Pancreas (tissue), 10 donors: ENCODE results near the gene EPB41L3. TPM values are rescaled to one million over a fixed set of nuclear protein-coding genes. Genes with fewer than 3 reads are reported as not detected.

Experiments used
- ATAC-seq, 4 donors: fragments of 200-7000 bp; cut with Tn5 transposase; one replicate each; pipeline versions ENCODE4 v1.8.0 to v1.9.1; 2020; ENCODE audit warnings: mild to moderate bottlenecking in 4 of 4, moderate library complexity in 4 of 4
- DNase-seq, 6 donors: peaks; one replicate each; pipeline ENCODE4 v3.0.0-alpha.2; 2020
- FAIRE-seq: peaks from 2 replicates; lab custom pipeline; 2012; peaks lifted over from hg19 to GRCh38; lab: Jason Lieb, UNC
- H3K27ac ChIP-seq, 4 donors: fragments of 200-600 bp; sonication (generic); 1 replicate in 3 of 4; 2 replicates in 1 of 4; pipeline versions ENCODE4 v1.5.0 to v1.8.0; 2020
- H3K27me3 ChIP-seq, 4 donors: fragments of 200-600 bp; one replicate each; pipeline ENCODE4 v1.8.0; 2021
- H3K36me3 ChIP-seq, 3 donors: fragments of 200-600 bp; sonication (generic) in 1 of 3; one replicate each; pipeline versions ENCODE4 v1.5.0 to v1.8.0; 2020 to 2021
- H3K4me1 ChIP-seq, 3 donors: fragments of 200-600 bp; one replicate each; pipeline ENCODE4 v1.8.0; 2021
- H3K4me3 ChIP-seq, 4 donors: fragments of 200-600 bp; sonication (generic) in 2 of 4; one replicate each; pipeline versions ENCODE4 v1.5.0 to v1.8.0; 2020 to 2021
- H3K9me3 ChIP-seq, 4 donors: fragments of 200-600 bp; one replicate each; pipeline ENCODE4 v1.8.0; 2021
- WGBS, 2 donors: extraction: QIAGEN DNeasy Blood & Tissue Kit; methylation state at CpG; one replicate each; pipeline ENCODE4 v1.1.7; 2013; 5-methylcytosine and 5-hydroxymethylcytosine counted together
- intact Hi-C, 3 donors: fragments of 100-400 bp; cut with DNase I; formaldehyde crosslinking; loops; one replicate each; pipeline versions ENCODE4 v1.11.1 to v1.14.2; 2022
- polyA plus RNA-seq, 2 donors: library from polyadenylated mRNA; stranded (reverse); fragments of 200-250 nt; gene quantifications; one replicate each; pipeline ENCODE4 v1.2.3, GENCODE V29; 2013
- total RNA-seq, 6 donors: library from RNA; stranded (reverse); fragmentation: NEBNext Ultra II Directional in 4 of 6; extraction: Animal tissue kit (Norgen Biotek cat#: 25700) in 4 of 6; gene quantifications; one replicate each; pipeline versions ENCODE4 v1.2.1 to v1.2.4, GENCODE V29; 2021 to 2023
- TF ChIP-seq, protein P1 (sequence below), 4 donors: fragments of 200-600 bp; sonication (generic) in 3 of 4; IDR thresholded peaks; one replicate each; pipeline versions ENCODE4 v1.5.0 to v1.8.0; 2021; ENCODE audit warnings: antibody characterized with exemption in 4 of 4
- donor health status: healthy with polysubstance abuse.
- donor health status: DM: no; HTN: no; CAD: no; lungs with moderate emphysema.
- donor health status: DM: no; HTN: no; CAD: no.
- donor health status: control.
- donor health status: control.
- donor health status: Bipolar disorder and iron deficiency.
- donor health status: DM: yes; HTN: yes; CAD: no.
- donor health status: DM: no; HTN: no; CAD: no.
- donor health status: DM: no; HTN: no; CAD: no.
- donor health status: DM: yes; HTN: yes; CAD: no.

The EPB41L3 gene
- total and polyA plus RNA-seq, 8 donors: 3.8 to 18.3 (median 11.1) TPM

DNA sequence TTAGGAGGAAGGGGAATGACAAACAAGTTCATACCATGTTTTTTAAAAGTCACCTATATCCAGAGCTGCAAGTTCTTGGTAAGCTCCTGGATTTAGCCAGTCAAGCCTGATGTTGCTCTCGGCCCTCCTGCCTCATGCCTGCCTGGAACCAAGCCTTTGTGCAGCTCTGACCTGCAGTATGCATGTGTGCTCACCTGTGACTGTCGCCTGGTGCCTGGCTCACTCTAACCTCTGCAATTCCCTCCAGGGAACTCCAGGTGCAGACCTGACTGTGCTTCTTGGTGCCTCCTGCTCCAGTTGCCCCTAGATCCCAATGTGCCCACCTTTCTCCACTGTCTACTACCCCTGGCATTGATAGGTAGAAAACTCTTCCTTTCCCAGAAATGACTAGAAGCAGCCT lies 163.2 kb downstream of the EPB41L3 start:
- Histone ChIP-seq H3K4me3 (no peak overlapping the region), H3K36me3 (no peaks in the 10 kb centered on the region), H3K4me1 (no peaks in the 10 kb centered on the region), H3K27ac (no peak overlapping the region), H3K27me3 (no peaks in the 10 kb centered on the region), H3K9me3 (no peaks in the 10 kb centered on the region)
- TF ChIP-seq, protein P1, sequence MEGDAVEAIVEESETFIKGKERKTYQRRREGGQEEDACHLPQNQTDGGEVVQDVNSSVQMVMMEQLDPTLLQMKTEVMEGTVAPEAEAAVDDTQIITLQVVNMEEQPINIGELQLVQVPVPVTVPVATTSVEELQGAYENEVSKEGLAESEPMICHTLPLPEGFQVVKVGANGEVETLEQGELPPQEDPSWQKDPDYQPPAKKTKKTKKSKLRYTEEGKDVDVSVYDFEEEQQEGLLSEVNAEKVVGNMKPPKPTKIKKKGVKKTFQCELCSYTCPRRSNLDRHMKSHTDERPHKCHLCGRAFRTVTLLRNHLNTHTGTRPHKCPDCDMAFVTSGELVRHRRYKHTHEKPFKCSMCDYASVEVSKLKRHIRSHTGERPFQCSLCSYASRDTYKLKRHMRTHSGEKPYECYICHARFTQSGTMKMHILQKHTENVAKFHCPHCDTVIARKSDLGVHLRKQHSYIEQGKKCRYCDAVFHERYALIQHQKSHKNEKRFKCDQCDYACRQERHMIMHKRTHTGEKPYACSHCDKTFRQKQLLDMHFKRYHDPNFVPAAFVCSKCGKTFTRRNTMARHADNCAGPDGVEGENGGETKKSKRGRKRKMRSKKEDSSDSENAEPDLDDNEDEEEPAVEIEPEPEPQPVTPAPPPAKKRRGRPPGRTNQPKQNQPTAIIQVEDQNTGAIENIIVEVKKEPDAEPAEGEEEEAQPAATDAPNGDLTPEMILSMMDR (IDR thresholded peaks at IDR 0.05): no peak
- intact Hi-C loops: no loop called here
- no peak for DNase-seq
- ATAC-seq: no peak
- no peak for FAIRE-seq
- WGBS, 2 donors: 41 to 45% methylated on average over 2 of the region's 2 CpGs

DNA sequence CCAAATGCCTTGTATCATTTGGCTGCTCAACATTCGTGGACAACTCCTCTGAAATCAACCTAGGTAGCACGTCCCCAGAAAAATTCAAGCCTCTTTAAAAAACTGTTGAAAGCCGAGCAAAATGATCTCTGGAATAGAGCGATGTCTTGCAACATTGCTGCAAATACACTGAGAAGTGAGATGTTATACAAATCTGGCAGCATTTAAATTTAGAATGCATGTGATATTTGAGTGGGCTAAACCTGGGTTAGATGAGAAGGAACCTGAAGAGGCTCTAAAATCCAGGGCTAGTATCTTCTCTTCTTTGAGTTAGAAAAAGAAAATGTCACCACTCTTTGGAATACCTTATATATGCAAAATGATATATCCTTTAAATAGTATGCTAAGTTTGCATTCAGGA lies 166.8 kb downstream of the EPB41L3 start:
- H3K4me3 ChIP-seq: no peak overlapping the region
- intact Hi-C loops: no loop called here
- H3K4me1 ChIP-seq: no peaks in the 10 kb centered on the region
- TF ChIP-seq, protein P1 (IDR thresholded peaks at IDR 0.05): no peak
- no peaks in the 10 kb centered on the region for H3K27me3 ChIP-seq
- no peak overlapping the region for H3K27ac ChIP-seq
- H3K36me3 ChIP-seq: no peaks in the 10 kb centered on the region
- WGBS, 2 donors: 75 to 77% methylated on average over 4 of the region's 4 CpGs
- ATAC-seq (no peak), DNase-seq (no peak), FAIRE-seq (no peak)
- no peaks in the 10 kb centered on the region for H3K9me3 ChIP-seq

DNA sequence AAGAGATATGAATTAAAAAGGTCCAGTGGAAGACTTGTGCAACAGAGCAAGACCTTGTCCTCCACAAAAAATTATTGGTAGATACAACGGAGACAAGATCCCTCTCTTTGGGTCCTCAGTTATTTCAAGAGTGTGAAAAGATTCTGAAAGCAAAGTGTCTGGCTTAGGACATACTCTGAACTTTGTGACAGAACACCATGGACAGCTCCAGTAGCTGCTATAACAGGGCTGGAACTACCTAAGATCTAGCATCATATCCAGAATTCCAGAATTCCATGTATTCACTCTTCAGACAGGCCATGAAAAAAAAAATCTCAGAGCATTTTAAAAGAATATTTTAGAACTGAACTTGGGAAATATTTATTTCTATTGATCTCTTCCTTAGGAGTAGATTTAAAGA lies 173.5 kb downstream of the EPB41L3 start:
- no peaks in the 10 kb centered on the region for H3K4me1 ChIP-seq
- no peaks in the 10 kb centered on the region for H3K9me3 ChIP-seq
- intact Hi-C loops: no loop called here
- DNase-seq: no peak
- WGBS, 2 donors: 63 to 68% methylated on average over 1 of the region's 1 CpG
- no peaks in the 10 kb centered on the region for H3K27me3 ChIP-seq
- no peak for FAIRE-seq
- ATAC-seq: no peak
- no peak overlapping the region for H3K27ac ChIP-seq
- TF ChIP-seq, protein P1 (IDR thresholded peaks at IDR 0.05): no peak
- no peak overlapping the region for H3K4me3 ChIP-seq
- H3K36me3 ChIP-seq: no peaks in the 10 kb centered on the region

DNA sequence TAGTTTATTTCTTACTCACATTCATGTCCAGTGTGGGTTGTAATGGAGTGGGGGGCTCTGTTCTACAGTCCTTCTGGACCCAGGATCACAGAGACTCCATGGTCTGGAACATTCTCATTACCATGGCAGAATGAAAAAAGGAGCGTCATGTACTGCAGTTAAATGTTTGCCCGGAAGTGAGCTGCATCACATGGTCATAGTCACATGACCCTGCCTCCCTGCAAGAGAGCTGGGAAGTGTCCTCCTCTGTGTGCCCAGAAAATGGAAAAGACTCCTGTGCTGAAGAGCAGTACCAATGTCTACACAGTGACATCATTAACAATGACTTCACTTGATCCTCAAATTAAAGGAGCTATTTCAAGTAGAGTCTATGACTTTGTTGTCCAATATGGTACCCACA lies 174.3 kb downstream of the EPB41L3 start:
- 64 to 85% methylated on average over 2 of the region's 2 CpGs for WGBS, 2 donors
- TF ChIP-seq, protein P1 (IDR thresholded peaks at IDR 0.05): no peak
- H3K27ac ChIP-seq: no peak overlapping the region
- intact Hi-C loops: no loop called here
- FAIRE-seq (no peak), ATAC-seq (no peak), DNase-seq (no peak)
- no peaks in the 10 kb centered on the region for H3K9me3 ChIP-seq
- H3K4me3 ChIP-seq: no peak overlapping the region
- H3K4me1 ChIP-seq: no peaks in the 10 kb centered on the region
- H3K36me3 ChIP-seq: no peaks in the 10 kb centered on the region
- no peaks in the 10 kb centered on the region for H3K27me3 ChIP-seq

DNA sequence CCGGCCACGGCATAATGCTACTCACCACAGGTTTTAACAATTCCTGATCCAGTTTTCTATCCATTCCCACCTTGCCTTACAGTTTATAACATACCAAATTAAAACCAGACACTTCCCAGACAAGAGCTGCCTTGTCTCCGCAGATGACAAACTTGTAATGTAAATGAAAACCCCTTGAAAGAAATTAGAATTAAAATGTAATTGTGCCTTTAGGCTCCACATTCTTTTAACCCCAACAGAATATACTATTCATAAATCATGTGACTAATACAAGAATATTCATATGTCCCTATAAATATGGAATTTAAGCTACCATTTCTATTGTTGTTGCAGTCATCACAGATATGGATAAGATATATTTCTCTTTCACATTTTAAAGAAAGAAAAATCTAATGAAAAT lies 178.4 kb downstream of the EPB41L3 start:
- Histone ChIP-seq H3K27ac (no peak overlapping the region), H3K4me1 (no peaks in the 10 kb centered on the region), H3K27me3 (no peaks in the 10 kb centered on the region), H3K4me3 (no peak overlapping the region), H3K36me3 (no peaks in the 10 kb centered on the region), H3K9me3 (no peaks in the 10 kb centered on the region)
- ATAC-seq: no peak
- FAIRE-seq: no peak
- TF ChIP-seq, protein P1 (IDR thresholded peaks at IDR 0.05): no peak
- no peak for DNase-seq
- intact Hi-C loops: no loop called here
- WGBS, 2 donors: 56 to 69% methylated on average over 3 of the region's 3 CpGs
